Activated naive CD4-positive, alpha-beta T cell treated with anti-CD3 and anti-CD28 coated beads, Interleukin-2, amount 50 U/mL, for 16 hours (primary cell): ENCODE measurements around the gene TSPAN3.

ENCODE experiments used
- DNase-seq: peaks from one replicate; pipeline ENCODE4 v3.0.0-alpha.2; 2020

The TSPAN3 gene

DNA sequence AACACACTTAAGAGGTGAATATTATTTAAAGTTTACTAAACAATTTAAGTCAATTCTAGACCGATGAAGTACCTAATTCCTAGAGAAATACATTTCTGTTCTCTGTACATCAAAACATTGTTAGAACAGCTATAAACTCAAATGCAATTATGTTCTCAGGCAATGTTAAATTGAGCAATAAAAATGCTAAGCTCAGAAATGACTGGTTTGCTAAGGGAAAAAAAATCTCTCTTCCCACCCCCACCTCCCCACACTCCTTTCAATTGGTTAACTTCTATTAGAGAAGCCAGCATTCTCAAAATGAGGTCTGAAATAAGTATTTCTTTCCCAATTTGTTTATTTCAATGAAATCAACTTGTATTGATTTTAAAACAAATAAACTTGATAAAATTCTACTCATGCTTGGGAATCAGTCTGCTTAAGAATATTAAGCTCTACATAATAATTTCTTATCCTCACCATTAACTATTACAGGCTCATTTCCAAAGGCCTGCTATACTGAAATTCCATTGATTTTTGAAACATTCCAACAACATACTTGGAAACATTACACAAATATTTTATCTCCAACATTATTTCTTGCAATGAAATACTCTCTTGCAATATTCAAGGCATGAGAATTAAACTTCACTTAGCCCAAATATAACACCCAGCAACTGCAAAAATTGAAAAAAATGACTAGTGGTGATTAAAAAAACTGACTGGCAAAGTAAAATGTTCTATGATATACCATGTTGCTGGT lies 22.6 kb downstream of the TSPAN3 start:
- DNase-seq, result no peak

DNA sequence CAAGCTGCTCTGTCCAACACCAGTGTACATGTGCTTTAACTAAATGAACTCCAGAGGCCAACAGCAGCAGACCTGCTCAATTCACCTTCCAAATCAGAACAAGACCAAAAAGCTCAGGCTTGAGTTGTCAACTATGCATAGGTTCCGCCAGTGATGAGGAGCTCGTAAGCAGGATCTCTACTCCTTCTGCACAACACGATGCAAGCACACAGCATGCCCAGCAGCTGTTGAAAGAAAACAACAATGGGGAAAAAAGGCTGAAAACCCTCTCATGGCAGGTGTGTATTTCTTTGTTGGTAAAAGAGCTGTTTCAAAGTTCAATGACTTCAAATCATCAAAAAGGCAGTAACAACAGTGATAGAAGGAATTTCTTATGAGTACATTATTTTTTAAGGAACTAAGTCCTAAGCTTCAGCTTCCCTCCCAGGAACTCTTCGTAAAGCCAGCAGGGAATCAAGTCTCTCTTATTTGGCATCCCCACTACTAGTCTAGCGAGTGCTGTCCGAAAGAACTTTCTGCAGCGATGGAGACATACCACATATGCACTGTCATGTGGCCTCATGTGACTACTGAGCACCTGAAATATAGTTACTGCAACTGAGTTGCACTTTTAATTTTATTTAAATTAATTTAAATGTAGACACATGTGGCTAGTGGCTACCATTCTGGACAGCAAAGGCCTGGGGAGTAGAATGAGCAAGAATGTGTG lies 24.1 kb downstream of the TSPAN3 start:
- no peak for DNase-seq

DNA sequence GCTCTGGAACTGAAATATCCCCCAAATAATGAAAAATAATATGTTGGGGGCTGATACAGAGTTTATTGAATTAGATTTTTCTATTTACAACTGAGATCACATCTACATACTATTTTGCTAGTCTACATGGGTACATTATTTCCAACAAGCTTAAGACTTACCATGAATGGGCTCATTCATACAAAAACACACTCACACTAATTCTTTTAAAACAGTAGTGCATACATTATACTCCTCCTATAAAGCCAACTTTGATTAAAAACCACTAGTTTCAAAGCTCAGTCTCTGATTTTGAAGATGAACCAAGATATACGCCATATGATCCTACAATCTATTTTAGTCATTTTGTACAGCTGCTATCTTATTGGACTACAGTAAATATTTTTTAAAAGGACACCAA lies 24.9 kb downstream of the TSPAN3 start:
- DNase-seq, result no peak

DNA sequence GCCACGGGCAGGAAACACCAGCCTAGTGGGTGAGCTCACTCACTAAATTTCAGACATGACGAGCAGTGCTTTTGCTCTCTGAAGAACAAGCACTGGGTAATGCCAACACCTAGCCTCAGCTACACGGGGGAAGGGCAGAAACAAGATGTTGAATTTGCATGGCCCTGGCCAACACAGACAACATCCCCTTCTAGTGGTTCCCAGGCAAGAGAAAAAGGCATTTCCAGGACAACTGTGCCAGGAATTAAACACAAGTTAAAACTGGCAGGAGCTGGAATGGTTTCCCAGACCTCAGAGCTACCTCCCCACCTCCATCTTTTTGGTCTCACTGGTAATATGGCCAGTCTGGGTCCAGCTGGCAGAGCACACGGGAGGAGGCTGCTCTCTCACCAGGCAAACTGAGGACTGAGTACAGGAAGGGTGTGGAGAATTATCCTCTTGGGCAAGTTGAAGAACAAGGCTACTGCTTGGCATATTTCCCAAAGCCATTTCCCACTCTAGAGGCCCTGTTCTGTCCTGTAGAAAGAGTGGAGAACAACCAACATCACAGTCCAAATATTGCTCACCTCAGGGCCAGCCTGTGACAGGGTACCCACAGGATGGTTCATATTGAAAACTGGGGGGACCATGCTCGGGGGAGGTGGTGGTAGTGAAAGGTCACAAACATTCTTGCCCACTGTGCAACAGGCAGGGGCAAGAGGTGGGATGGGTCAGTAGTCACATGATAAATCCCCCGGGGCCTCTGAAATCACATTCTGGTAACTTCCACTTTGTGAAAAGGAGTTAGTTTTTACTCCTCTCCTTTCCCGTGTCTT lies 26.5 kb downstream of the TSPAN3 start:
- no peak for DNase-seq

DNA sequence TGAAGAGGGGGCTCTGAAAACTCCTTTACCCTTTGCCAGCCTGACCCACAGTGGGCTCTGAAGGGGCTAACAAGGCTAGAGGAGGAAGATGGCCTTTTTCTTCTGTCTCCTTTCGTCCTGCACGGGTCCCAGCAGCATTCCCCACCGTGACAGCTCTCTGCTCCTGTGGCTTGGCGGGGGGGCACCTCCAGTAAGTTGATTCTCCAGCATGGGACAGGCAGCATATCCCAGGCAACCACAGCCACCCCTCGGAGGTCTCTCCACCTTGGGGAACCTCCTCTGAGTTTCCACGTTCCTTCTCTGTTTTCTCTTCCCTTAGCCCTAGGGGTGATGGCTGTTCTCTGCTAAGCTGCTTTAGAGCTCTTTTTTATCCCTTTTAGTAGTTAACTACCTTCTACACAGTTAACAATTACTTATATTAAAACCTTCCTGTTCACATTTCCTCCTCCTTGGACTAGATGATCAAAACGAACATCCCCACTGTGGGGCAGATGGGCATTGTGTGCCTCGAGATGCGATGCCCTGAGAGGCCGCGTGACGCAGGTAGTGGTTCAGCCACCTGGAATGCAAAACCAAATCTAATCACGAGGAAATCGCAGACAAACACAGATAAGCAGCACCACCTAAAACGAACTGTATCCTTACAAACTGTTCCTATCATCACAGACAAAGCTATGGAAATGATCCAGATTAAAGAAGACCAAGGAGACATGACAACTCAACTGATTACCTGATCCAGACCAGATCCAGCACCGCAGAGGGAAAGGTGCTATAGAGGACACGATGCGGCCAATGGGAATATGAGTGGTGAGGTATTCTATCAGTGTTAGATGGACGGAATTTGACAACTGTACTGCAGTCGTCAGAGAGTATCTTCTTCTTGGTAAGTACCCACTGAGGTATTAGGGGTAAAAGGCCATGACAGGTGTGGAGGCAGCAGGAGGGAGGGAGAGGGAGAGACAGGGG lies 27.7 kb downstream of the TSPAN3 start:
- no peak for DNase-seq

DNA sequence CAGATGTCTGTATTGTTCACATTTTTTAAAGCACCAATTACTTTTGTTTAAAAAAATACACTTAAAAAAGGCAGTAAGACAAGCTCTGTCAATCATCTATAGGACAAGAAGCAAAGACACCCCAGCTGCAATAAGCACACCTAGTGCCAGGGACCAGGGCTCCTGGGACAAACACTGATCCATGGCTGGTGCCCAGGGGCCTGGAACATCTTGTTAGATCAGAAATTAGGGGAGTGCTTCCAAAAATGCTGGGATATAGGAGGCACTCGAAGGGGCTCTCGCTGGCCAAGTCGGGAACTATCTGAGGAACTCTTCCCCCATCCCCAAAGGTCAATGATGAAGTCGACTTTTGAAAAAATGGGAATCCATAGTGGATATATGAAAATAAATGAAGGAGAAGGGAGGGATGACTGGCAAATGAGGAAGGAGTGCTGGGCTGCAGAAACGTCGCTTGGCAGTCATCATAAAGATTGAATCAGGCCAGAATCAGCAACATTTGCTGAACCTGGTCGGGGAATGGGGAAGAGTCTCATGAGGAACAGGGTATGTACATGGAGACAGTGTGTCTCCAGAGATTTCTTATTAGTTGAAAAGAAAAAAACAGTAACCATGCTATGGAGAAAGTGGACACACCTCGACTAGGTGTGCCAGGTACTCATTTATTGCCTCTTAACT lies 28.5 kb downstream of the TSPAN3 start:
- DNase-seq, result no peak

DNA sequence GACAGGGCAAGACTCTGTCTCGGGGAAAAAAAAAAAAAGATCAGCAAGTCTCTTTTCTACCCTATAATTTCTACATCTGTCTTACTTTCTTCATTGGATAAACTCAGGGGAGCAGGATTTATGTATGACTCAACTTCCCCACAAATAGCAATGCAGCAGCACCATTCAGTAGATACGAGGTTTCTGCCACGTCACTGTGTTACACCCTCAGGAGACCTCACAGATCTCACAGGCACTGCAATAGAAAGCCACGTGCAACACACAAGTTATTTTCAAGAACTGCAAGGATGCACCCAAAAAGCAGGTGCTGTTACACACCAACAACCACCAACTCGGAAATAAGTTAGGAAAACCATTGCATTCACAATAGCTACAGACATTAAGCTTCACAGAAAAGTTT lies 30.2 kb downstream of the TSPAN3 start:
- no peak for DNase-seq

DNA sequence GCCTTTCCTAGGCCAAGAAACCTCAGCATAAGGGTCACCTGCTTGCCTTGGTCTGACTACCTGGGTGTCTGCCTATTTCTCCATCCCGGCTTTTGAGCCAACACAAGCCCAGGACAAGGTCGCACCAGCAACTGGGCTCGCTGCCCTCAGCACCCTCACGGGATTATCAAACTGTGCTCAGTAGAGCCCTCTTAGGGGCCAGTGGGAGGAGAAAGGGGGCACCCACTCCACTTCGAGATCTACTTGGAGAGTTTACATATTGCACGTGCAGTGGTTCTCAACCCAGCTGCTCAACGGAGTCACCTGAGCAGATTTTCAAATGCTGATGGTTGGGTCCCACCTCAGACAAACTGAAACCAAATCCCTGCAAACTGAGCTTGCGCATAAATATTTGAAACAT lies 31.1 kb downstream of the TSPAN3 start:
- no peak for DNase-seq

DNA sequence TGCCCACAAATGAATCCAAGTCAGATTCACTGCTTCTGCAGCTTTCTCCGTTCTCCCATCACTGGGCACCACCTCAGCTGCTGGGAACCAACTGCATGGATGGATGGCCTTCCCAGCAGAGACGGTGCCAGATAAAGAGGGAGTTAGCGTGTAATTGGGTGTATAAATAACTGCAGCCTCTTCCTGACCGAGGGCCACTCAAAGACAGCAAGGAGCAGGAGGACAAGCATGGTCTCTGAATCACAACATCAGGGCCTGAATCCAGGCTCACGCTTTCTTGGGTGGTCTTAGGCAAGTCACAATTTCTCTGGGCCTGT lies 31.7 kb downstream of the TSPAN3 start:
- DNase-seq, result no peak

DNA sequence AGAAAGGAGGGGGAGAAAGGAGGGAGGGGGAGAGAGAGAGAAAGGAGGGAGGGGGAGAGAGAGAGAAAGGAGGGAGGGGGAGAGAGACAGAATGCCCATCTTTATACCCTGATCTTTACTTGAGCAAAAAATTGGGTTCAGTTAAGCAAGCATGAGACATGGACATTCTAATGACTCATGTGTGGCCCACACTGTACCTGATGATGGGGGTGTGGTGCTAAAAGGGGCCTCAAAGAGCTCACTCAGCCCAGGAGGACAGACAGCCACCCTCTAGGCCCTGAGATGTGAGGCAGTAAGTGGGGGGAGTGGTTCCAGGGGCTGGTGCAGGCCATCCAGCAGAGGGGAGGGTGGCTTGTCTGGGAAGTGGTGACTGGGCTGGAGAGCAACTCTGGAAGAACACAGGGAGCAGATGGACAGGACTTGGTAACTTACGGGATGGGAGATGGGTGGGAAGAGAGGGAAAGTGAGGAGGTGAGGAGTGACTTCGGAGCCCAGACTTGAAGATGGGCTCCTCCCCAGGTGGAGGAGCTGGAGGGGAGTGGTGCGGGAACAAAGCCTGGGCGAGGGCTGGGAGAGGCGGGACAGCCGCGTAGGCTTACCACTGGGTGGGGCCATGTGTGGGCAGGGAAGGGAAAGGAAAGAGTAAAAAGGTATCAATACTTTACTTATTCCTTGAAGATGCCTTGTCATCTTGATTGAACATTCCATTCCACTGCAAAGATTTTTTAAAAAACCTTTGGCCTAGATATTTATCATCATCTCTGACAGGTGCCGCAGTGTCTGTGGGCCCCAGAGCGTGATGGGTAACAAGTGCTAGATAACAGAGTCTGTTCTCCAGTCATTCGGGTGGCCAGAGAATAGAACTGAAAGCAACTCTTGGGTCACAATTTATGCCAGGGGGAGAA lies 32.3 kb downstream of the TSPAN3 start:
- no peak for DNase-seq

DNA sequence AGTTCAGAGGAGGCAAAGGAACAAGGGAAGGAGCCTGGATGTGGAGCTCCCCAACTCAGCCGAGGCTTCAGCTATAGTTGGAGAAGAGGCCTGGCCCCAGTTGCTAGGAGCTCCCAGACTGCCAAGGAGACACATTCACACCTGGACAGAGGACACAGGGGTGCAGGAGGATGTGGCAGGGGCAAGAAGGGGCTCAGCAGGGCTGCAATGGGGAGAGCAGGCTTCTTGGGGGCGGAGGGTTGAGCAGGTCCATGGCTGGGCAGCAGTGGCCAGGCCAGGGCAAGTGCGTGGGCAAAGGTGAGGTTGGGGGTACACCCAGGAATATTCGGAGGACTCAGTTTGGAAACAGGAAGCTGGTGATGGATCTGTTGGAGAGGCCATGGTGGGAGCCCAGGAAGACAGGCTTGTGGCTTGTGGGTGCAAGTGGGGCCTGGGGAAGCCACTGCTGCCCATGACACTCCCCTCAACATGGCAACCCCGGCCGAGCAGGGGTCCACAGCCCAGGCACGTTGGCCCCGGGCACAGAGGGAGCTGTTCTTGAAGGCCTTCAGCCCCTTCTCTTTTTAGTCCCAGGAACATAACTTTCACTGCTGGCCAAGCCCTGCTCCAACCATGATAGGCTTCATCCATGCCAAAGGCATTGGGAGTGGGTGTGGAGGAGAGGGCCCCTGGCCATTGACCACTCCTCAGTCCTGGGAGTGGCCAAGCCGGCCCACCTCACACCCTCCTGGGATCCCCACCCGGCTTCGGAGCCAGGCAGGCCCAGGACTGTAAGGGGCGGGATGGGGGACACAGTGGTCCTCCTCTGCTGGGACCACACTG lies 33.3 kb downstream of the TSPAN3 start:
- DNase-seq, result peak; percentile 9

DNA sequence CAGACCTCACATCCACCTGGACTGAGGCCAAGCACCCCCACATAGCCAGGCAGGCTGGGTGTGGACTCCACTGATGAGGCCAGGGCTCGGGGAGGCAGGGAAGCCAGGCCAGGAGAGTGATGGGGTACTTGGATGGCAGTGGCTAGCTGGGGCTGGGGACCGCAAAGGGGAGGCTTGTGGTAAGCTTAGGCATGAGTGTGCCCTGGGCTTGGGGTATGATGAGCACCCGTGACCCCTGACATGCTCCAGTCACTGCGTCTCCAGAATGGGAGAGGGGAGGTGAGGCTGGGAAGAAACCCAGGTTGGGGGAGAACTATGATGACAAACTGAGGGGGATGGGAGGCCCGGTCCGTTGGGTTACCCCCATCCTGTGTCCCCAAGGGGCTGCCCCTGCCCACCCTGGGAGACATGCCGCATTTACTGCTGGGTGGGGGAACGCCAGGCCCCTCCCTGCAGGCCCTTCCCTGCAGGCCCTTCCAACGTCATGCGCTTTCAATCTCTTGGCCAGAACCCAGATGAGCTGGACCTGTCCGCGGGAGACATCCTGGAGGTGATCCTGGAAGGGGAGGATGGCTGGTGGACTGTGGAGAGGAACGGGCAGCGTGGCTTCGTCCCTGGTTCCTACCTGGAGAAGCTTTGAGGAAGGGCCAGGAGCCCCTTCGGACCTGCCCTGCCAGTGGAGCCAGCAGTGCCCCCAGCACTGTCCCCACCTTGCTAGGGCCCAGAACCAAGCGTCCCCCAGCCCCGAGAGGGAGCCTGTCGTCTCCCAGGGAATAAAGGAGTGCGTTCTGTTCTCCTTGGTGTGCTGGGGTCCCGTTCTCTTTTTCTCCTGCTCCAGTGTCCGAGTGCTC lies 34.1 kb downstream of the TSPAN3 start:
- no peak for DNase-seq

DNA sequence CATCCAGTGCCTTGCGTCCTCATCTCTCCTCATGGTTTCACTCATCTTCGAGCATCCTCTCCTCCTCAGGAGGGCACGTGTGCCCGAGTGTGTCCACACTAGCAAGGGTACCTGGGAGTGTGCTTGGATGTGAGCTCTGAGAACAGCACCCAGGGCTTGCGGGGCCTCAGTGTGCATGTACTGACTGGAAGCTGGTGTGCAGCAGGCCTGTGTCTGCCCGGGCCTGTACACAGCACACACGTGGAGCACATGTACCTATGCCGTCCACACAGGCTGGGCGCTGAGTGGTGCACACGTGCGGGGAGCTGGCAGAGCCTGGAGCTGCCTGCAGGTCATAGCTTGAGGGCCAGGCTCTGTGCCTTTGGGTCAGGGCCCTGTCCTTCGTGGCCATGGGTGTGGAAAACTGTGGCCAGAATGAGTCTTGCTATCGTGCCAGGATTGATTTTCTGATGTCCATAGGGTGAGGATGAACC lies 34.9 kb downstream of the TSPAN3 start:
- DNase-seq, result no peak

DNA sequence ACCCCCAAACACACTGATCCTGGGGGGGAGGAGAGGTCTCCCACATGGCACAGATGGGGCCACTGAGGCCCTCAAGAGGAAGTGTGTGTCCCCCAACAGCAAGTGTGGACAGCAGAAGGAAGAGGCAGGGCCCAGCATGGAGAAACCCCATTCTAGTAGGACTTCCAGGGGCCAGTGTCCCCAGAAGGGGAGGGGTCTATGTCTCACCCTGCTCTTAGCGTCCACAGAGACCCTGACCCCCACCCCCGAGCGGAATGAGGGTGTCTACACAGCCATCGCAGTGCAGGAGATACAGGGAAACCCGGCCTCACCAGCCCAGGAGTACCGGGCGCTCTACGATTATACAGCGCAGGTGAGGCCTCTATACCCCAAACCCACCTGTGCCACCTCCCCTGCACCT lies 35.3 kb downstream of the TSPAN3 start:
- DNase-seq, result peak; percentile 9

DNA sequence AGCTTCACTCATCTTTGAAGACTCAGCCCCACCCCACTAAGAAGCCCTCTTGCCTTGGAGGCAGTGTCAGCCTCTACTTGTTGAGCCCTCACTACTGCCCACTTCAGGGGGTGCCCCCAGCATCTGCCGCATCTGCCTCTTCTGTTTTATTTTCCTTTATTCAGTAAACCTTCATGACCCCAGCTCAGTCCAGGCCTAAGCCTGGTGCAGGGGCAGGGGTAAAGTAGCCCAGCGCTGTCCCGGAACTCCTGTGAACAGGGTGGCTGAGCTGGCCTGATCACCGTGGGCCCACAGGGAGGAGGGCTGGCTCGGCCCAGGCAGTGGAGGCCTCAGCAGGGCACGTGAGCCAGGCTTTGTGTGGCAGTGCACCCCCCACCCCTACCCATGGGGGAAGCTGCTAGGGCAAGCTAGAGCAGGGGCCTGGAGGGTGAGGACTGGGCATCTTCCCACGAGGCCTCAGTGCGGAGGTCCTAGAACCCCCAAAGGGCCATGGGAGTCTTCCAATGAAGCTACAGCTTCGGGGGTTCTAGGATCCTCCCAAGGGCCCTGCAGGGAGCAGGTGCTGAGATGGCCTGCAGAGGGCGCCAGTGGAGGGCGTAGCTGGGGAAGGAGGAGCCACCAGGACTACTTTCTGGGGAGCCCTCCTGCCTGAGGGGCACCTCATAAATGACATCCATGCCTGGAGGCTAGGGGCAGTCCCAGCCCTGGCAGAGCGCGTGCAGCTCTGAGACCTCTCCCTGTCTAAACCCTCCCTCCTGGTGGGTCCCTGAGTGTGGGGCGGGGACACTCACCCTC lies 36.0 kb downstream of the TSPAN3 start:
- DNase-seq, result peak; percentile 58

DNA sequence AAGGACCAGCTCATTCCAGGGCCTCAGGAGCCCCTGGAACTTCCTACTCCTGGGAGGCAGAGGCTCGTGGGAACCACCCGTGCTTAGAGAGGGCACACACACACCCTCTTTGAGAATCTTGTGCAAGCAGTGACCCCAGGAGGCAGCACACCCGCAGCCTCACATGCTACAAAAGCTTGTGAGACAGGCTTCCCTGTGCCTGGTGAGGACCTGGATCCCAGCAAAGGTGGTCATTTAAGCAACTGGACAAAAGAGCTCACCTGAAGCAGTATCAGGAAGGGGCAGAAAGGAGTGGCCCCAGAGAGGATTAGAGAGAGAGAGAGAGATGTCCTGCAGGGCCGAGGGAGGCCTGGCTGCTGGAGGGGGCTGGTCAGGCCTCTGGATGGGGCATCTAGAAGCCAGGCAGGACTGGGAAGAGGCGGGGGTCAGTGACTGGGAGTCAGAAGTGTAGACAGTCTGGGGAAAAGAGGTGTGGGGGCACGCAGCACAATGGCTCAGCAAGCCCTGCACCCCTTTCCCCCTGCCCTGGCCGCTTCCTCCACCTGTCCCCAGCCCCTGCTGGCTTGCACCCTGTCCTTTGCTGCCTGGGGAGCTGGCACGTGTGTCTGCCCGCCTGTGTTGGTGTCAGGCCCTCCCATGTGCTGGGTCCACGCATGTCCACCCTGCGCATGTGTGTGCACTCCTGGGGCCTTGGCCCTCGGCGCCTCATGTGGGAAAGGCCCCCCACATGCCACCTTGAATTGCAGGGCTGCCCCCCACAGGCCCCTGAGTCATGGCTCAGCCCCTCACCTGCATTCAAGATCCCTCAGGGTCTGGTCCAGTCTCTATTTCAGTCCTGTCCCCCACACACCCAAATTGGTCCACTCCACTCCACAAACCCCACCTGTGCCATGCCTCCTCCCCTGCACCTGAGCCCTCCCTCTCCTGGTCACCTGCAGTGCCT lies 36.9 kb downstream of the TSPAN3 start:
- no peak for DNase-seq

DNA sequence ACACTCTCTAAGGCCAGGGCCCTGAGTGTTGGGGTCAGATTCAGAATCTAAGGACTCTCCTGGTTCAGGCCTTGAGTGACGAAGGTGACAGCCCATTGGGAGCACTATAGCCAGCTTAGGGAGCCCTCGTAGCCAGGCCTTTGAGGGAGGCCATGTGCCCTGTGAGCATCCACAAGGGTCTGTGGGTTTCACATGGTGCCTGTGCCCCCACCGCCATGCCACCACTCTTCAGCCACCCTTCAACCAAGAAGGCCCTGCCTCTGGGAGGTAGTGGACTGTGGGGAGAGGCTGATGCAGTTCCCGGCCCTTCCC lies 37.5 kb downstream of the TSPAN3 start:
- no peak for DNase-seq
